NCI-H2107 (cell line): ENCODE results near the gene LNP1.
"Not testable (repeated sequence)": the region's sequence is repeated elsewhere in the genome, so short reads cannot be mapped to it uniquely, and the experiment has no call there.

ENCODE experiments used
- DNase-seq: peaks from one replicate; lab custom pipeline; 2025; lab: John Stamatoyannopoulos, UW

Gene LNP1

DNA sequence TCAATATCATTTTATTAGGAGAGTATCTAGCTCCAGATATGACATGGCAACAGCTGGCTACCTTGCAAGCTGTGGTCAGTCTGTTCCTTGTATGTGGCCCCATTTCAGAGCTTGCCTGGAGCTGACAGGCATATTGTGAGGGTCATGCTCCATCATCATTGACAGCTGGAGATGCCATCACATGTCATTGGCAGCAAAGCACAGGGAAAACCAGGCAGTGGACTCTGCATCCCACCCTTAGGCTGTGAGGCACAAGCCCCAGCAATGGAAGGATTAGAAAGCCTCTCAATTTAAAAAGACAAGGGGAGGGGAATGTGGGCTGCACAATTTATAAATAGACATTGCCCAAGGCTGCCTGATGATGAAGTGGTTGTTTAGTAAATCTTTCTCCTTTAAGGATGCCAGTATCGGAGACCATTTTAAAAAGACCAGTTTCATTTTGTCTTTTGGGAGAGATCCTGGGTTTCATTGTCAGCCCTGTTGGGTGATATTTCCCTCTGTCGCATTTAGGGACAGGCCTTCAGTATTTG is 27.9 kb downstream of the LNP1 start:
- DNase-seq, result no peak

DNA sequence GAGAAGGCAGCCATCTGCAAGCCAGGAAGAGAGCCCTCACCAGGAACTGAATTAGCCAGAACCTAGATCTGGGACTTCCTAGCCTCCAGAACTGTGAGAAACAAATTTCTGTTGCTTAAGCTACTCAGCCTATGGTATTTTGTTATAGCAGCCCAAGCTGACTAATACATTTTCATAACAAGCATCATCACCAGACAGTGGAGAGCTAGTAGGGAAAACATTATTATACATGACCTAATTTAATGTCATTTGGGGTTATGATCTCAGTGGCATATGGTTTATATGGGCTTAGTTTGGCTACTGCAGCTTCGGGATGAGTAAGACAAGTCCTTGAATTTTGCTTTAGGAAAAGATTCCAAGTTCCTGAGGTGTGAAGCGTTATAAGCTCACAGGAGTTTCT is 35.6 kb downstream of the LNP1 start:
- DNase-seq, result no peak

DNA sequence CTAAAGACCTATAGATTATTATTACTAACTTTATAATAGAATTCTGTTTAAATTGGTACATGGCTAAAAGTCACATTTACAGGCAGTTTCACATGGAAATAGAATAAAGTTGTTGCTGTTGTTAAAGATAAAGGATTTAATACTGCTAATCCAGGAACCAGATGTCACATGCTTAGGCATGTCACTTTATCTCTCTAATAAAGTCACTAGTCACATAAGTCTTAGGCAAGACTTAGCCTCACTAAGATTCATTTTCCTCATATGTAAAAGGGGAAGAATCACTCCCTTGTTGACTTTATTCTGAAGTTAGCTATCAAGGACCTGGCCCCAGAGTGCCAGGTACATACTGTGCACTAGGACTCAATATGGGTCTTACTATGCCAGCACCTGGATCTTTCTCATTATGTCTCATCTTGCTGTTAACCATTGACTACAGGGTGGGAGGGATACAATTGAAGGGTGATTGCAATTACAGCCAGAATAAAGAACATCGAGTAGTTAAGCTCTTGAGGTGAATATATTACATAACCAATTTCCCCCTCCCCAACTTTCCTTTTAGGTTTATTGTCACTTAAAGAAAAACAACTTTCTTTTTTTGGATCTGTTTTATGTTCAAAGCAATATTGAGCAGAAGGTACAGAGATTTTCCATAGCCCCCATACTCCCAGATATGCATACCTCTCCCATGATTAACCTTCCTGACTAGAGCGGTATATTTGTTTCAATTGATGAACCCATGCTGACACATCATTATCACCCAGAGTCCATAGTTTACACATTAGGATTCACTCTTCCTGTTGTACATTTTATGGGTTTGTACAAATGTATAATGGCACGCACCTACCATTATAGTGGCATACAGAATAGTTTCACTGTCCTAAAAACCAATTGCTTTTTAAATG is 36.6 kb downstream of the LNP1 start:
- DNase-seq, result no peak

DNA sequence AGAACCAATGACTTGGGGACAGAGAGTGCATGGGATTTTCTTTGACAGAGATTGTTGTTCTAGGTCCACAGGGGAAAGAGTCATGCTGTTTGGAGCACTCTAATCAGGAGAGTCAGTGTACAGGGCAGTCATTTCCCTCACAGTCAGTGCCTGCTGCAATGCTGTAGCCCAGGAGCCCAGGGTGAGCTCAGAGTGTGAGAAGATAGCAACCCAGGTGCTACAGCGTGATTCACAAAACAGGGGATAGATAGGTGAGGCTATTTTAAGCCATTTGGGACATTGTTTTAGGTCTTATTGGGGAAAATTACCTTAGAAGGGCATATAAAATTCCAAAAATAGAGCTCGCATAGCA is 37.3 kb downstream of the LNP1 start:
- DNase-seq, result no peak

DNA sequence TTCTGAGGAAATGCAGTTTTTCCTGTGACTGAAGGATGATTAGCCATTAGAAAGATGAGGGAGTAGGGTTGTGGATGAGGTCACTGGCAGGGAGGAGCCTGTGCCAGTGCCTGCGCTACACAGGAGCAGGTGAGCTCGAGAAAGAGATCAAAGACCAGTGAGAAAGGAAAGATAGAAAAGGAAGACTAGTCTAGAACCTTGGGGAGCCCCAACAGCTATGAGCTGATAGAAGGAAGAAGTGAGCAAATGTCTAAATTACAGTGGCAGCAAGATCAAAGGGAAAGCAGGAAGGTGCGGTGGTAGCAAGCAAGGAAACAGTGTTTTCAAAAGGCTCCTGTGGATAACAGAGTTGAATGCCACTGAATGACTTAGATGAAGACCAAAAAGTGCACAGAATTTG is 39.6 kb downstream of the LNP1 start:
- no peak for DNase-seq

DNA sequence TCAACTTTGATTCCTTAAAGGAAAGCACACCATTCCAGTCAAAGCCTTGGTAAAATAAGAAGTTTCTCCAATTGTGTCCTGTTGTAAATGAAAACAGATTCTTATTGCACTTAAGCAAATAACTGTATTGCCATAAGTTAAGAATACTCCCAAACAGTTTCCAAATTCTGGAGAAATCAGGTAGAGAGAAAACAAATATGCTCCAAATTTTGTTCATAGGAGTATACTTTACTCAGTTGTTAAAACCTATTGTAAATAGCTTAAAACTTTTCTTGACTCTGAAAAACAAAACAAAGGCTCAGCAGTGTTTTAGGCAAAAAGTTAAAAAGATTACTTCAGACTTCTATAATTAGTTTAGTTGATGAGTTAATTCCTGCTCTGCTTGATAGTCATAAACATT is 42.4 kb downstream of the LNP1 start:
- DNase-seq, result no peak

DNA sequence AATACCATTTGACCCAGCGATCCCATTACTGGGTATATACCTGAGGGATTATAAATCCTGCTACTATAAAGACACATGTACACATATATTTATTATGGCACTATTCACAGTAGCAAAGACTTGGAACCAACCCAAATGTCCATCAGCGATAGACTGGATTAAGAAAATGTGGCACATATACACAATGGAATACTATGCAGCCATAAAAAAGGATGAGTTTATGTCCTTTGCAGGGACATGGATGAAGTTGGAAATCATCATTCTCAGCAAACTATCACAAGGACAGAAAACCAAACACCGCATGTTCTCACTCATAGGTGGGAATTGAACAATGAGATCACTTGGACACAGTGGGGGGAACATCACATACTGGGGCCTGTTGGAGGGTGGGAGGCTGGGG is 45.7 kb downstream of the LNP1 start:
- DNase-seq, result not testable (repeated sequence)

DNA sequence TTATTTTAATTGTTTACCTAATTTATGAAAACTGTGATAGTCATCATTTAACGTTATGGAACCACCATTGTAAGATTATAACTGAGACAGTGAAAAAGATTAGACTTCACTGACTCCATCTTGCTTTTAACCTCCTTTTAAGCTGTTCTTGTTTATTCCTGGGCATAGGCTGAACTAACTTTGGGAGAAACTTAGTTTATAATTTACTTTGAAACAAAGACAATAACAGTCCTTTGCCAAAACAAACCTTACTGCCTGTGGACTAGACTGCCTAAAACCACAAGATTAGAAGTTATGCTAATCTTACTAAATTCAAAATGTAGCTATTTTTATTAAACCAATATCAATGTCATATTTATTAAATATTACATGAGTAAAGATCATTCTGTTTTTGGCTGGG is 46.7 kb downstream of the LNP1 start:
- DNase-seq, result no peak

DNA sequence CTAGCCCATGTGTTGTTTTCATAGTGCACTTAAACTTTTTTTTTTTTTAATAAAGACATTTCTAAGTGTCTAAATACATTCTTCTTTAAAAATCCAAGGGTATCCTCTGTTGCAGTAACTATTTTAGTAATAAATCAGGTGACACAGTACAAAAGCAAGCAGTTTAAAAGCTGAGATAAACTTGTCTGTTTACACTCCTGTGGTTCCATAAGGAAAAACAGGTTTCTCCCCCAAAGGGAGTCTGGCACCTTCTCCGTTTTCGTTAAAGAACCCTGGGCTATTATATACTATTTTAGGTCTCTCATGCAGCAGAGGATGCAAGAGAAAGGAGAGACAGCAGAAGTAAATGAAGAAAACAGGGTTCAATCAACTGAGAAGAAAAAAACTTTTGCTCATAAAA is 47.9 kb downstream of the LNP1 start:
- no peak for DNase-seq

DNA sequence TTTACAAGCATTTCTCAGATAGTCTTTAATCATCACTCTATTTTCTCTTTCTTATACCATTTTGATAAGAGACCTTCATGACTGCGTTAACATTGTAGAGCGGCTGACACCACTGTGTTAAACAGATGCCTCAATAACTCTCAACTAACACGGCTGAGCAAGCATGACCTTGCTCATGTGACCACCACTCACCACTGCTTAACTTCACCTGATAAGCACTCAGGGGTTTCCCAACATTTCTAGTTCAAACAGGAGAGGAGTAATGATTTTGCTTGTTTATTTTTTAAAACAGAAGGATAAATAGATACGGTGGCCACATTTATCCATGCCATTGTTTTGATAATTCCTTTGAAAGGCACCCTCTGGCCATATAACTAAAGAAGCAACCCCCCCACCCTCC is 53.3 kb downstream of the LNP1 start:
- no peak for DNase-seq

DNA sequence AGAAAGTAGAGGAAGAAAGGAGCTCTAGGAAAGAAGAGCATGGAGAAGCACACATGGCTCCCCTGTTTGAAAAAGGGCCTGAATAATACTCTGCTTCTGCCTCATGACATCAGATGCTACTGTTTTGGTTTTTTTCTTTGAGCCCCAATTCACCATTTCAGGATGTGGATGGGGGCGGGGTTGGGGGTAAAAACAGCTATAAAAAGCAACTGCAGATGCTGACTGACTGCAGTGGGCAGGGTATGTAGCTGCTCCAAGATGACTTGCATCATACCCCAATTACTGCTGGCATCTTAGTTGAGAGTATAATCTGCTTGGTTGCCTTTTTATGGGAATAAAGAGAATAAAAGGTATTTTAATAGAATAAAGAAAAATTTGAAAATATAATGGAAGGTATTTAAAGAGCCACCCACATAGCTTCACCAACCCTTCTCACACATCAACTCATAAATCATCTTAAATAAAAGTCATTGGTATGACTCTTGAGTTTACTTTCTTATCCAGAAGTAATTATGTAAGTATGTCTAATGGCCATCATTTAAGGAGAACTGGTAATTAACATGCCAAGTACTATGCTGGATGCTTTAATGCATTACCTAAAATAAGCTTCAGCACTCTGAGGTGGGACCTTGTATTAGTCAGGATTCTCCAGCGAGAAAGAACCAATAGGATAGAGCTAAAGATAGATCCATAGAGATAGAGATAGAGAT is 54.7 kb downstream of the LNP1 start:
- DNase-seq, result no peak

DNA sequence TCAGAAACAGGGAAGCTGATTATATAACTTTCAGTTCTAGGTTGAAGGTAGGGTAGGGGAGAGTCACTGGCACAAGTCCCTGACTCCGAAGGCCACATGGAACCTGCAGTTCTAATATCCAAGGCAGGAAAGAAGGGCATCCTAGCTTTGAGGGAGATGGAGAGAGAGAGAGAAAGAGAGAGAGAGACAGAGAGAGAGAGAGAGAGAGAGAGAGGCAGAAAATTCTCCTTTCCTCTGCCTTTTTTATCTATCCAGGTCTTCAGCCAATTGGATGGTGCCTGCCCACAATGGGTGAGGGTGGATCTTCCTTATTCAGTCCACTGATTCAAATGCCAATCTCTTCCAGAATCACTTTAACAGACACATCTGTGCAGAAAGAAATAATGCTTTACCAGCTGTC is 55.4 kb downstream of the LNP1 start:
- no peak for DNase-seq

DNA sequence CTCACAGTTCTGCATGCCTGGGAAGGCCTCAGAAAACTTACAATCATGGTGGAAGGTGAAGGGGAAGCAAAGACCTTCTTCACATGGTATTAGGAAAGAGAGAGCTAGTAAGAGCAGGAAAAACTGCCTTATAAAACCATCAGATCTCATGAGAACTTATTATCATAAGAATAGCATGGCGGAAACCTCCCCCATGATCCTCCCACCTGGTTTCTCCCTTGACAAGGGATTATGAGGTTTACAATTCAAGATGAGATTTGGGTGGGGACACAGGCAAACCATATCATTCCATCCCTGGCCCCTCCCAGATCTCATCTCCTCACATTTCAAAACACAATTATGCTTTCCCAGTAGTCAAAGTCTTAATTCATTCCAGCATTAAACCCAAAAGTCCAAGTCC is 56.5 kb downstream of the LNP1 start:
- DNase-seq, result no peak

DNA sequence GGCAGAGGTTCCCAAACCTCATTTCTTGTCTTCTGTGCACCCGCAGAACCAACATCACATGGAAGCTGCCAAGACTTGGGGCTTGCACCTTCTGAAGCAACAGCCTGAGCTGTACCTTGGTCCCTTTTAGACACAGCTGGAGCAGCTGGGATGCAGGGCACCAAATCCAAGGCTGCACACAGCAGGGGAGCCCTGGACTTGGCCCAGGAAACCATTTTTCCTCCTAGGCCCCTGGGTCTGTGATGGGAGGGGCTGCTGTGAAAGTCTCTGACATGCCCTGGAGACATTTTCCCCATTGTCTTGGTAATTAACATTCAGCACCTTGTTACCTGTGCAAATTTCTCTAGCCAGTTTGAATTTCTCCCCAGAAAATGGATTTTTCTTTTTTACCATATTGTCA is 57.5 kb downstream of the LNP1 start:
- no peak for DNase-seq

DNA sequence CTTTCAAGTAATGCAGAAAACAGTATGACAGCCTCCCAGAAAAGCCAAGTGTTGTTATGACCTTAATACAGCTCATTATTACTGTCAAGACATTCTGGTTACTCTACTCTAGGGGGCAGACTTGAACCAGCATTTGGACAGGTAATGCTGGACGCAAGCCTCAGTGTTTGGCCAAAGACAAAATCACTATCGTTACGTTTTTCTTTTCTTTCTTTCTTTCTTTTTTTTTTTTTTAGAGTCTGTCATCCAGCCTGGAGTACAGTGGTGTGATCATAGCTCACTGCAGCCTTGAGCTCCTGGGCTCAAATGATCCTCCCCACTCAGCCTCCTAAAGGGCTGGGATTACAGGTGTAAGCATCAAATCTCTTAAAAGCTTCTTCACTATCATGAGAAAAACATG is 61.7 kb downstream of the LNP1 start:
- peak; percentile 36 for DNase-seq

DNA sequence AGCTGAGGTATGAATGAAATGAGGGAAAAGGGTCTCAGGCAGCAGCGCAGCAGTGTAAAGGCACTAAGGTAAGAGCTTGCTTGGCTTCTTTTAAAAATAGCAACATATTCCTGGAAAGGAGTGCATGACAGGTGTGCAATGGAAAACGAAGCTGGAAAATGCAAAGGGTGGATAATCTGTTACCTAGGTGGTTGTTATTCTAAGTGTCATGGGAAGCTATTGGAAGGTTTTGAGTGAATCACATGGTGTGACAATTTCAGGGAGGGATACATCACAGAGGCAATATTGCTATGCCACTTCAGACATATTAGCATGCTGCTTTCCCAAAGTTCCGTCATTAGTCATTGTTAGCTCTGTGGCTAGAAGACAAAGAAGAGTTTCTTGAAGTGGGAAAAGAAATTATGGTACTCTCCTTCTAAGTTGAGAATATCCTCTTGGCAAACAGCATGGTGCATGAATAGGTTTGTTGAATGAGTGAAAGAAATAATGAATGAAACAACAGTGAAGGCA is 62.4 kb downstream of the LNP1 start:
- no peak for DNase-seq

DNA sequence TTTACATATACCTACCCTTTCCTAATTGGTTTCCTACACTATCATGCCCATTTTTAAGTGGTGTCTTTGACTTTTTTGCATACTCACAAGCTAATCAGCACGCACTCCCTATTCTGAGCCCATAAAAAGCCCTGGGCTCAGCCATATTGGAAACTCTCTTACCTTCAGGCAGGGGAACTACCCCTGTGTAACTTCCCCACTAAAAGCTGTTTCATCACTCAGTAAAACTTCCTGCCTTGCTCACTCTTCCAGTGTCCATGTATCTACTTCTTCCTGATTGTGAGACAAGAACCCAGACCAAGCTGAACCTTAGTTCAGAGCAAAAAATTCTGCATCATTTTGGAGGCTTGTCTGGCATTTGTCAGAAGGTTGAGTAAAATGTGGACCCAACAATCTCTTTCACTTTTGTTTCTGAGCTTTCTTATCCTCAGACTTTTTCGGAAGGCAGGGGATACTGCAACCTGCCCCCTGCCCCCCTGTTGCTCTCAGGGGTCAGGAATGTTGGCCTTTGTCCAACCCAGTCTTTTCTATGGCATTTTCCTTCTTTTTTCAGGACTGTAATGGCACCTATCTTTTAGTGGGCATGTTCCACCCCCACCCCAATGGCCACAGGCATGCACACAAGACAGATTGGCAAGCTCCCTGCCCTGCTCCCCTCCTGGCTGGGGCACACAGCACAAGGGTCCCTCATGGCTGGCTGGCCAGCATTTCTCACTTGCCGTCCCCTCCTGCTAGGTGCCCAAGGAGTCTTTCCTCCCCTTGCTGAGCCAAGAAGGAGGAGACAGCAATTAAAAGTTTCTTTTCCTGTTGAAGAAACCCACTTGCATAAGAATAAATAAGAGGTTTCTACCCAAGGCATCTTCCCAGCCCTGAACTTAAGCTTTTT is 64.8 kb downstream of the LNP1 start:
- no peak for DNase-seq

DNA sequence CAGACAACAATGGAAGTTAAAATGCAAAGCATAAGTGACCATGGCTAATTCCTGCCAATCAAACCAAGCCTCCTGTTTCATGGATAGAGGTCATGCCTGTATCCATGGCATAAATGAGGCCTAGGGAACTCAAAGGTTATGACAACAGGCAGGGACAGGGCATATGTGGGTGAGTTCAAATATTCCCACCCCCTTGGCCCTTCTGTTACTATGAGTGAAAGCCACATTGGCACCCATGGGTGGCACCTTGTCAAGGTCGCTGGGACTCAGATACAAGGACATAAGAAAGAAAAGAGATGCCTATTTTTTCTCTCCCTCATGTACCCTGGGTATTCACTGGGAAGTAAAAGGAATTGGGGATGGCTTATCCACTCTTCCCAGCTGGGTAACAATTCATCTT is 65.8 kb downstream of the LNP1 start:
- no peak for DNase-seq

DNA sequence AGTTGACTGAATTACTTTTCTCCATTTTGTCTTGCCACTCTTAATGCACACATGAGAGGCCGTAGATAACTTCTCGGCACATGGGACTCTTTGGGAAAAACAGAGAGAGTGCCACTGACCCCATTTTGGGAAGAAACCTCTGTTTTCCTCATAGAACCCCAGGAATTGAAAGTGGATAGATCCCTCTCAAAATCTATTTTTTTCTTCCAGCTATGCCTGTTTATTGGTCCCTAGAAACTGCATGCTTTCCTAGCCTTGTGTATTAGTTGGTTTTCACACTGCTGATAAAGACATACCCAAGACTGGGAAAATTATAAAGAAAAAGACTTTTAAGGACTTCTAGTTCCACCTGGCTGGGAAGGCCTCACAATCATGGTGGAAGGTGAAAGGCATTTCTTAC is 67.3 kb downstream of the LNP1 start:
- DNase-seq, result no peak

DNA sequence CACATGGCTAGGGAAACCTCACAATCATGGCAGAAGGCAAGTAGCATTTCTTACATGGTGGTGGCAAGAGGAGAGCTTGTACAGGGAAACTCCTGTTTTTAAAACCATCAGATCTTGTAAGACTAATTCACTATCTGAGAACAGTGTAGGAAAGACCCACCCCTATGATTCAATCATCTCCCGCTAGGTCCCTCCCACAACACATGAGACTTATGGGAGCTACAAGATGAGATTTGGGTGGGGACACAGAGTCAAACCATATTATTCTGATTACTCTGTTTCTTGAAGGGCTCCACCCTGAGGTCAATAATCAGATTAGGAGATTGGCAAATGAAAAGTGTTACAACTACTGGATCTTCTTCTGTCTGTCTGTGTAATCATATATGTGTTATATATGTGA is 69.6 kb downstream of the LNP1 start:
- DNase-seq, result no peak

DNA sequence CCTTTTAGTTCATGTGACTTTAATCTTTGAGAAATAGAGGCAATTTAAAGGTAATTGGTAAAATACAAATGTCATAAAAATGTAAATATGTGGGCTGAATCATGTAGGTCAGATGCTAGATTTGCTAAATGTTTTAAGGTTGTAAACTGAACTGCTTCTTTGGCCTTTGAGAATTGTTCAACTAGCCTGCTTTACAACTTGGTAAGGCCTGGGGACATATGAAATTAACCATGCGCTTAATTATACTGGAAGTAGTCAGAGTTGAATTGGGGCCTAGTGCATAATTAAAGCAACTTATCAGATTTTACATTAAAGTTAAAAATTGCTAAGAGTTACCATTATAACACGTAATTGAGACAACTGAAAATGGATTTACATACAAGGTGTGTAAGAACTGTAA is 70.1 kb downstream of the LNP1 start:
- DNase-seq, result no peak

DNA sequence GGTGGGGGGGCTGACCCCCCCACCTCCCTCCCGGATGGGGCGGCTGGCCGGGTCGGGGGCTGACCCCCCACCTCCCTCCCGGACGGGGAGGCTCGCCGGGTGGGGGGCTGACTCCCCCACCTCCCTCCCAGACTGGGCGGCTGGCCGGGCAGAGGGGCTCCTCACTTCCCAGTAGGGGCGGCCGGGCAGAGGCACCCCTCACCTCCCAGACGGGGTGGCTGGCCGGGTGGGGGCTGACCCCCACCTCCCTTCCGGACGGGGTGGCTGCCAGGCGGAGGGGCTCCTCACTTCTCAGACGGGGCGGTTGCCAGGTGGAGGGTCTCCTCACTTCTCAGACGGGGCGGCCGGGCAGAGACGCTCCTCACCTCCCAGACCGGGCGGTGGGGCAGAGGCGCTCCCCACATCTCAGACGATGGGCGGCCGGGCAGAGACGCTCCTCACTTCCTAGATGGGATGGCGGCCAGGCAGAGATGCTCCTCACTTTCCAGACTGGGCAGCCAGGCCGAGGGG is 76.6 kb downstream of the LNP1 start:
- DNase-seq, result not testable (repeated sequence)
